H1 (cell line): ENCODE results near the gene UHMK1. TPM values are rescaled to one million over a fixed set of nuclear protein-coding genes. Genes with fewer than 3 reads are reported as not detected.

Experiments used
- CTCF ChIA-PET: fragments of 300-600 bp; sonication (Branson Sonifier 250); formaldehyde crosslinking; loops from one replicate; lab custom pipeline; 2021; ENCODE audit not compliant: partially characterized antibody; lab: Charles Lee
- POLR2A ChIA-PET: fragments of 300-600 bp; sonication (Branson Sonifier 250); formaldehyde crosslinking; loops from one replicate; lab custom pipeline; 2021; ENCODE audit warnings: inconsistent platforms; ENCODE audit not compliant: partially characterized antibody; lab: Charles Lee
- DNase-seq, 2 experiments: peaks; one replicate each; pipeline versions ENCODE4 v3.0.0 to v3.0.0-alpha.2; 2010 to 2022; ENCODE audit warnings: low spot score in 2 of 2, low read depth in 1 of 2, mixed read lengths in 1 of 2
- FAIRE-seq: peaks from 2 replicates; lab custom pipeline; 2011; peaks lifted over from hg19 to GRCh38; lab: Jason Lieb, UNC
- H2AFZ ChIP-seq: 2 replicates; pipeline ENCODE4 v1.8.1; 2012; ENCODE audit warnings: low read length, inconsistent platforms
- H2AK5ac ChIP-seq: 2 replicates; pipeline ENCODE4 v1.6.1; 2013; ENCODE audit warnings: low read depth, low read length
- H2BK120ac ChIP-seq: replicated peaks from 2 replicates; pipeline ENCODE3; 2013; ENCODE audit warnings: low read depth, low read length, inconsistent platforms
- H2BK12ac ChIP-seq: 2 replicates; pipeline ENCODE4 v1.6.1; 2013; ENCODE audit warnings: low read depth, low read length
- H2BK15ac ChIP-seq: 2 replicates; pipeline ENCODE4 v1.6.1; 2013; ENCODE audit warnings: low read length
- H2BK20ac ChIP-seq: 2 replicates; pipeline ENCODE4 v1.6.1; 2013; ENCODE audit warnings: low read length
- H2BK5ac ChIP-seq: 2 replicates; pipeline ENCODE4 v1.6.1; 2013; ENCODE audit warnings: low read depth, low read length
- H3K14ac ChIP-seq: 2 replicates; pipeline ENCODE4 v1.6.1; 2013; ENCODE audit warnings: inconsistent platforms; ENCODE audit not compliant: insufficient read length
- H3K18ac ChIP-seq: 2 replicates; pipeline ENCODE4 v1.6.1; 2013; ENCODE audit warnings: low read length; ENCODE audit errors: extremely low read depth
- H3K23ac ChIP-seq: 2 replicates; pipeline ENCODE4 v1.6.1; 2013; ENCODE audit warnings: inconsistent platforms; ENCODE audit not compliant: insufficient read length
- H3K23me2 ChIP-seq: 2 replicates; pipeline ENCODE4 v1.6.1; 2013; ENCODE audit warnings: low read depth, low read length
- H3K27ac ChIP-seq: 2 replicates; pipeline ENCODE4 v1.6.1; 2011; ENCODE audit warnings: low read depth, low read length, inconsistent platforms
- H3K27me3 ChIP-seq, 4 experiments: replicated peaks in 1 of 4; 1 replicate in 1 of 4; 2 replicates in 3 of 4; pipeline versions ENCODE4 v1.6.1 to v1.8.1; 2011 to 2013; ENCODE audit warnings: low read length in 3 of 4, mild to moderate bottlenecking in 3 of 4, inconsistent platforms in 2 of 4, mixed read lengths in 2 of 4, moderate library complexity in 1 of 4; ENCODE audit not compliant: control insufficient read depth in 3 of 4, insufficient read depth in 3 of 4; ENCODE audit errors: extremely low read depth in 1 of 4
- H3K36me3 ChIP-seq, 4 experiments: 2 replicates each; pipeline versions ENCODE4 v1.6.1 to v1.8.1; 2011 to 2013; ENCODE audit warnings: mild to moderate bottlenecking in 4 of 4, low read length in 3 of 4, moderate library complexity in 2 of 4, control low read depth in 1 of 4, inconsistent platforms in 1 of 4; ENCODE audit not compliant: insufficient read depth in 4 of 4, control insufficient read depth in 2 of 4
- H3K4ac ChIP-seq: replicated peaks from 2 replicates; pipeline ENCODE3; 2013; ENCODE audit warnings: low read length, low read depth, mixed read lengths, inconsistent platforms; ENCODE audit not compliant: insufficient read length
- H3K4me1 ChIP-seq, 4 experiments: replicated peaks in 1 of 4; 1 replicate in 1 of 4; 2 replicates in 3 of 4; pipeline versions ENCODE4 v1.6.1 to v1.8.1; 2011 to 2013; ENCODE audit warnings: low read length in 3 of 4, inconsistent platforms in 2 of 4, mixed read lengths in 1 of 4; ENCODE audit not compliant: insufficient read depth in 4 of 4, control insufficient read depth in 3 of 4
- H3K4me2 ChIP-seq, 2 experiments: 2 replicates each; pipeline versions ENCODE4 v1.6.1 to v1.8.1; 2011 to 2013; ENCODE audit warnings: low read depth in 2 of 2, low read length in 2 of 2, control low read depth in 1 of 2, inconsistent platforms in 1 of 2, mild to moderate bottlenecking in 1 of 2; ENCODE audit not compliant: insufficient read depth in 1 of 2
- H3K4me3 ChIP-seq, 4 experiments: fragments of 200-600, 300-600 bp in 1 of 4; sonication (generic), shearing (Covaris generic), sonication (Bioruptor Twin) in 1 of 4; 2 replicates each; pipeline versions ENCODE4 v1.5.1 to v1.8.1; 2011 to 2016; ENCODE audit warnings: low read length in 4 of 4, low read depth in 3 of 4, control low read depth in 2 of 4, inconsistent platforms in 2 of 4, mild to moderate bottlenecking in 2 of 4, mixed read lengths in 1 of 4, moderate library complexity in 1 of 4; ENCODE audit not compliant: insufficient read depth in 2 of 4; ENCODE audit errors: extremely low read depth in 1 of 4
- H3K56ac ChIP-seq: replicated peaks from 2 replicates; pipeline ENCODE3; 2013; ENCODE audit warnings: low read depth, mild to moderate bottlenecking, mixed read lengths, low read length, inconsistent platforms; ENCODE audit not compliant: insufficient read length
- H3K79me1 ChIP-seq: 2 replicates; pipeline ENCODE4 v1.6.1; 2013; ENCODE audit warnings: low read depth, low read length, control low read depth
- H3K79me2 ChIP-seq, 2 experiments: 2 replicates each; pipeline versions ENCODE4 v1.6.1 to v1.8.1; 2012 to 2013; ENCODE audit warnings: low read length in 2 of 2, mild to moderate bottlenecking in 2 of 2, inconsistent platforms in 1 of 2; ENCODE audit not compliant: insufficient read depth in 2 of 2, control insufficient read depth in 1 of 2
- H3K9ac ChIP-seq, 4 experiments: replicated peaks in 1 of 4; 1 replicate in 1 of 4; 2 replicates in 3 of 4; pipeline versions ENCODE4 v1.6.1 to v1.8.1; 2011 to 2013; ENCODE audit warnings: low read depth in 3 of 4, low read length in 3 of 4, control low read depth in 2 of 4, mild to moderate bottlenecking in 2 of 4, moderate library complexity in 2 of 4, inconsistent platforms in 1 of 4; ENCODE audit errors: extremely low read depth in 1 of 4
- H3K9me3 ChIP-seq, 2 experiments: 2 replicates each; pipeline versions ENCODE4 v1.6.1 to v1.8.1; 2012 to 2013; ENCODE audit warnings: mild to moderate bottlenecking in 2 of 2, moderate library complexity in 2 of 2, control low read depth in 1 of 2, inconsistent platforms in 1 of 2, low read depth in 1 of 2, low read length in 1 of 2, mixed read lengths in 1 of 2; ENCODE audit not compliant: insufficient read depth in 2 of 2
- H4K20me1 ChIP-seq, 2 experiments: replicated peaks in 1 of 2; 2 replicates each; pipeline versions ENCODE3 to v1.8.1; 2011 to 2013; ENCODE audit warnings: inconsistent platforms in 2 of 2, low read length in 2 of 2, mild to moderate bottlenecking in 1 of 2; ENCODE audit not compliant: insufficient read depth in 2 of 2, control insufficient read depth in 1 of 2
- H4K5ac ChIP-seq: 2 replicates; pipeline ENCODE4 v1.6.1; 2013; ENCODE audit warnings: low read length, low read depth, mixed read lengths, inconsistent platforms; ENCODE audit not compliant: insufficient read length
- H4K8ac ChIP-seq: 2 replicates; pipeline ENCODE4 v1.8.0; 2013; ENCODE audit warnings: mild to moderate bottlenecking, moderate library complexity, low read length, inconsistent platforms; ENCODE audit not compliant: insufficient read depth; ENCODE audit errors: extremely low read depth
- H4K91ac ChIP-seq: replicated peaks from 2 replicates; pipeline ENCODE3; 2013; ENCODE audit warnings: low read length, mixed read lengths, inconsistent platforms; ENCODE audit not compliant: insufficient read length
- CEBPB ChIP-seq: IDR thresholded peaks from 2 replicates; pipeline ENCODE4 v1.6.1; 2012; ENCODE audit warnings: low read depth, low read length
- EZH2 ChIP-seq: fragments of 200-600 bp; sonication (generic); IDR thresholded peaks from 2 replicates; pipeline ENCODE4 v1.7.1; 2012; ENCODE audit warnings: low read depth, mild to moderate bottlenecking, moderate library complexity, low read length, inconsistent platforms; ENCODE audit not compliant: severe bottlenecking
- GTF2F1 ChIP-seq: IDR thresholded peaks from 2 replicates; pipeline ENCODE4 v1.6.1; 2012; ENCODE audit warnings: low read depth, low read length, improper control_type of control experiment, borderline replicate concordance
- HDAC6 ChIP-seq: IDR thresholded peaks from one replicate; pipeline ENCODE4 v1.7.1; 2012; ENCODE audit warnings: low read depth, mild to moderate bottlenecking, inconsistent platforms, low read length, moderate library complexity
- KDM4A ChIP-seq: IDR thresholded peaks from one replicate; pipeline ENCODE4 v1.7.1; 2012; ENCODE audit warnings: low read depth, mild to moderate bottlenecking, moderate library complexity, low read length, inconsistent platforms; ENCODE audit not compliant: severe bottlenecking
- RAD21 ChIP-seq, 2 experiments: IDR thresholded peaks in 1 of 2; conservative IDR thresholded peaks in 1 of 2; 2 replicates each; pipeline ENCODE4 v1.6.1; 2011; ENCODE audit warnings: low read depth in 2 of 2, low read length in 2 of 2, improper control_type of control experiment in 1 of 2, inconsistent platforms in 1 of 2, mild to moderate bottlenecking in 1 of 2, moderate library complexity in 1 of 2
- TAF1 ChIP-seq: IDR thresholded peaks from 2 replicates; pipeline ENCODE4 v1.6.1; 2011; ENCODE audit warnings: mild to moderate bottlenecking, low read depth, low read length
- WGBS, 2 experiments: shearing (Covaris generic) in 1 of 2; methylation state at CpG; one replicate each; pipeline versions ENCODE4 v1.1.6 to v1.1.7; 2013 to 2015; ENCODE audit warnings: low lambda C conversion rate in 2 of 2, mixed read lengths in 2 of 2, inconsistent platforms in 1 of 2, low coverage in 1 of 2, missing lambda C conversion rate in 1 of 2; ENCODE audit not compliant: insufficient replicate concordance in 2 of 2, insufficient coverage in 1 of 2, insufficient read length in 1 of 2; ENCODE audit errors: extremely low coverage in 1 of 2, missing lambda C conversion rate in 1 of 2; 5-methylcytosine and 5-hydroxymethylcytosine counted together
- polyA plus RNA-seq, 7 experiments: library from polyadenylated mRNA; depleted of rRNA in 3 of 7; stranded (reverse) in 5 of 7; unstranded in 2 of 7; fragments of >200 nt in 5 of 7; fragments of 200-250 nt in 2 of 7; gene quantifications; 1 replicate in 5 of 7; 2 replicates in 1 of 7; 4 replicates in 1 of 7; pipeline versions ENCODE4 v1.2.1 to v1.2.3, GENCODE V29; 2011 to 2013; ENCODE audit warnings: missing spikeins in 2 of 7, mixed read lengths in 2 of 7
- total RNA-seq: library from RNA; stranded (reverse); fragmentation: NEBNext Ultra II Directional; extraction: Animal tissue kit (Norgen Biotek cat#: 25700); gene quantifications from 2 replicates; pipeline ENCODE4 v1.2.1, GENCODE V29; 2021
- TF ChIP-seq, protein P1 (sequence below): IDR thresholded peaks from 2 replicates; pipeline ENCODE4 v1.6.1; 2012; ENCODE audit warnings: low read length, inconsistent platforms

The UHMK1 gene
- total and polyA plus RNA-seq, 2 of the 8 experiments (the other 6 are each of a cell fraction or from before 2014, with no cell fraction given): 4.6 to 16.1 TPM

DNA sequence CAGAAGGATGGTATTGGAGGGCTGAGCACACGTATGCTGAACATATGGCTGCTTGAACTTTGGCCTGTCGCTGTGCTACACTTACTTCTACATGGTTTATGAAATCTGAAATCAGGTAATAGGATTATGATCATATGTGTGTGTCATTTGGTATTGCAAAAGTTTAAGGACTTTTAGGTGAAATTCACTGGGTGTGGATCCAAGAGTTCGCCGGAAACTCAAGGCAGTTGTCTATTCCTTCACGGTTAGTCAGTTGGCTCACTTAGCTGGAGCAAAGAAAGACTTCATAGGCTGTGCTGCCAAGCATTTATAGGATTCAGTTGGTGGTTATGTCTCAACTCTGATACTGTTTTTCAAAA is 64.8 kb downstream of the UHMK1 start:
- Histone ChIP-seq H3K9me3 (no peaks in the 10 kb centered on the region), H3K4me2 (peak overlapping the region; percentile 88 to 93), H4K91ac (no peak overlapping the region), H3K9ac (peak overlapping the region in 1 of 4 experiments; percentile 28; a peak in 1 of 7 replicates), H4K20me1 (peaks cover 0 to 3% of the 10 kb centered on the region in 2 experiments), H3K4ac (no peak overlapping the region), H2BK15ac (no peak overlapping the region), H3K14ac (no peak overlapping the region), H3K4me1 (peaks cover 0 to 5% (median under 1%) of the 10 kb centered on the region in 4 experiments; a peak in 1 of 7 replicates), H3K18ac (no peak overlapping the region), H4K5ac (no peak overlapping the region), H3K36me3 (no peaks in the 10 kb centered on the region), H3K4me3 (peak overlapping the region in 3 of 4 experiments; percentile 77 to 89 (median 82); a peak in 5 of 8 replicates), H3K79me1 (no peaks in the 10 kb centered on the region; the same call in none of the 2 replicates), H2BK5ac (no peak overlapping the region), H3K56ac (no peak overlapping the region), H2BK20ac (no peak overlapping the region), H2BK12ac (no peak overlapping the region), H3K23ac (no peak overlapping the region), H3K23me2 (peaks cover 5% of the 10 kb centered on the region; the same call in 1 of the 2 replicates), H2AK5ac (no peak overlapping the region), H3K27ac (no peak overlapping the region), H3K79me2 (peaks cover 0 to 23% of the 10 kb centered on the region in 2 experiments; a peak in 2 of 4 replicates), H3K27me3 (peaks cover 0 to 4% (median 0%) of the 10 kb centered on the region in 4 experiments; a peak in 1 of 7 replicates), H4K8ac (no peak overlapping the region), H2BK120ac (no peak overlapping the region), H2AFZ (no peak overlapping the region)
- no peak for DNase-seq
- 85% methylated on average over 5 of the region's 5 CpGs; no CpG with 5 or more reads in 1 of the 2 experiments for WGBS, 2 experiments
- POLR2A ChIA-PET: interaction anchor here (2.0 kb wide), 1 partner anchor 9 kb away, joined by 6 read pairs; no protein-coding TSS in a partner anchor
- FAIRE-seq: no peak
- CTCF ChIA-PET: no interaction called here
- TF ChIP-seq, protein P1, sequence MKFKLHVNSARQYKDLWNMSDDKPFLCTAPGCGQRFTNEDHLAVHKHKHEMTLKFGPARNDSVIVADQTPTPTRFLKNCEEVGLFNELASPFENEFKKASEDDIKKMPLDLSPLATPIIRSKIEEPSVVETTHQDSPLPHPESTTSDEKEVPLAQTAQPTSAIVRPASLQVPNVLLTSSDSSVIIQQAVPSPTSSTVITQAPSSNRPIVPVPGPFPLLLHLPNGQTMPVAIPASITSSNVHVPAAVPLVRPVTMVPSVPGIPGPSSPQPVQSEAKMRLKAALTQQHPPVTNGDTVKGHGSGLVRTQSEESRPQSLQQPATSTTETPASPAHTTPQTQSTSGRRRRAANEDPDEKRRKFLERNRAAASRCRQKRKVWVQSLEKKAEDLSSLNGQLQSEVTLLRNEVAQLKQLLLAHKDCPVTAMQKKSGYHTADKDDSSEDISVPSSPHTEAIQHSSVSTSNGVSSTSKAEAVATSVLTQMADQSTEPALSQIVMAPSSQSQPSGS: no peak
- TF ChIP-seq RAD21 (IDR thresholded peaks at IDR 0.05 in 1 of 2, conservative IDR thresholded peaks at IDR 0.05 in 1 of 2; ENCODE audit: low read depth in 2 of 2, low read length in 2 of 2) (no peak), KDM4A (no peak), CEBPB (no peak), EZH2 (no peak), HDAC6 (no peak), TAF1 (no peak), GTF2F1 (no peak)
